Effector memory CD4-positive, alpha-beta T cell (primary cell): ENCODE results near the gene YTHDF2.
"Not testable (repeated sequence)": the region's sequence is repeated elsewhere in the genome, so short reads cannot be mapped to it uniquely, and the experiment has no call there.

Experiments
- DNase-seq, 3 donors: peaks; one replicate each; pipeline ENCODE4 v3.0.0-alpha.2; 2020
- H3K27ac ChIP-seq: 2 replicates; pipeline ENCODE4 v1.7.0; 2013; ENCODE audit warnings: mild to moderate bottlenecking, low read length, moderate library complexity; ENCODE audit not compliant: insufficient read depth, poor library complexity, severe bottlenecking
- H3K27me3 ChIP-seq: replicated peaks from 2 replicates; pipeline ENCODE4 v1.7.0; 2013; ENCODE audit warnings: mild to moderate bottlenecking, low read length; ENCODE audit not compliant: insufficient read depth, control insufficient read depth, poor library complexity, severe bottlenecking
- H3K36me3 ChIP-seq: 2 replicates; pipeline ENCODE4 v1.7.0; 2013; ENCODE audit warnings: mild to moderate bottlenecking, low read length, moderate library complexity; ENCODE audit not compliant: control insufficient read depth, insufficient read depth
- H3K4me1 ChIP-seq: 2 replicates; pipeline ENCODE4 v1.7.0; 2013; ENCODE audit warnings: low read length, mild to moderate bottlenecking; ENCODE audit not compliant: control insufficient read depth, insufficient read depth, poor library complexity, severe bottlenecking
- H3K4me3 ChIP-seq: 2 replicates; pipeline ENCODE4 v1.7.0; 2013; ENCODE audit warnings: low read length, low read depth, mild to moderate bottlenecking; ENCODE audit not compliant: insufficient read depth, poor library complexity, severe bottlenecking
- H3K9me3 ChIP-seq: 2 replicates; pipeline ENCODE4 v1.7.0; 2013; ENCODE audit warnings: mild to moderate bottlenecking, low read length, moderate library complexity; ENCODE audit not compliant: control insufficient read depth

The YTHDF2 gene

DNA sequence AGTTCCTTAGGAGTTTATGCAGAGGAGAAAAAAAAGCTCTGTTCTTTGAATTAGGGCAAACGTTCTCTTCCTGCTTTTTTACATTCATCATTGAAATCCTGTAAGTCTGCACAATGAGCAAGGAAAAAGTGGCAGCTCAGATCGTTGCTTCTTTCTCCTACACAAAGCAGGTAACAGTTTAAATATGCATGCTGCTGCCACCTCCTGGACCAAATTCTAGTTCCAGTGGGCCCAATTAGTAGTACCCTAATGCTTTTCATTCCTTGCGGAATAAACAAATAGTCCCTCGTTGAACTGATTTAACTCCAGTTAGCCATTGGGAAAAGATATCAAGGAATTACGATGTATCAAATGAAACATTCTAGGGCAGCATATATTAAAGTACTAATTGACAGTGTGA lies 20.1 kb downstream of the YTHDF2 start:
- Histone ChIP-seq H3K4me3 (no peak overlapping the region), H3K9me3 (no peaks in the 10 kb centered on the region), H3K27ac (no peak overlapping the region), H3K36me3 (peaks cover 29% of the 10 kb centered on the region), H3K4me1 (peaks cover 23% of the 10 kb centered on the region), H3K27me3 (no peaks in the 10 kb centered on the region)
- no peak for DNase-seq

DNA sequence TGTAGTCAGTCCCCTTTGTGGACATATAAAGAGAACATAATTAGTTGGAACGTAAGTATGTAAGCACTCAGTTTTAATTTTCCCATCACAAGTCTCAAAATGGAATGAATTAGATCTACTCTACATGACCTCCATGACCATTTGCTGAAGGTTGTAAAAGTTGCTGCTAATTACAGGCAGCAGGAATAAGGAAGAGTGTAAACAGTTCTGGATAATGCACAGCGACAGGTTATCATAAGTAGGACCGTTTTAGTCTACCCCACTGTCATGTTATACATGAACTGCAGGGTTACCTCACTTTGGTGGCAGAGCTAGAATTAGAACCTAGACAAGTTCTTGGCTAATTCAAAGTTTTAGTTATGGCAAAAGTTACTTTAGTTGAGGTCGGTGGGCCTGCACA lies 21.7 kb downstream of the YTHDF2 start:
- no peaks in the 10 kb centered on the region for H3K27me3 ChIP-seq
- peaks cover 30% of the 10 kb centered on the region for H3K36me3 ChIP-seq

DNA sequence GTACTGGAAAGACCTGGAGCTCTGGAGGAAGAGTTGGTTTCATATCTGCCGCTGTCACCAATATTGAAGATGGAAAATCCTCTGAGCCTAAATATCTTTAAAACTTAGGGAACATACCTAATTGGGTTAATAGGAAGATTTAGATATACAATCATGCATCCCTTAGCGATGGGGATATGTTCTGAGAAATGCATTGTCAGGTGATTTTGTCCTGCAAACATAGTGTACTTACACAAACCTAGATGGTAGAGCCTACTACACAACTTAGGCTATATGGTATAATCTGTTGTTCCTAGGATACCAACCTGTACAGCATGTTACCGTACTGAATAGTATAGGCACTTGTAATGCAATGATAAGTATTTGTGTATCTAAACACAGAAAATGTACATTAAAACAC lies 22.5 kb downstream of the YTHDF2 start:
- H3K27ac ChIP-seq: no peak overlapping the region
- H3K9me3 ChIP-seq: no peaks in the 10 kb centered on the region
- no peak overlapping the region for H3K4me3 ChIP-seq
- no peaks in the 10 kb centered on the region for H3K27me3 ChIP-seq
- H3K4me1 ChIP-seq: peaks cover 16% of the 10 kb centered on the region
- peaks cover 30% of the 10 kb centered on the region for H3K36me3 ChIP-seq
- DNase-seq: no peak

More for the DNA sequence above, 21.7 kb downstream of the YTHDF2 start:
- DNase-seq: no peak
- H3K9me3 ChIP-seq: no peaks in the 10 kb centered on the region
- H3K4me3 ChIP-seq: no peak overlapping the region
- H3K4me1 ChIP-seq: peaks cover 20% of the 10 kb centered on the region
- H3K27ac ChIP-seq: no peak overlapping the region

DNA sequence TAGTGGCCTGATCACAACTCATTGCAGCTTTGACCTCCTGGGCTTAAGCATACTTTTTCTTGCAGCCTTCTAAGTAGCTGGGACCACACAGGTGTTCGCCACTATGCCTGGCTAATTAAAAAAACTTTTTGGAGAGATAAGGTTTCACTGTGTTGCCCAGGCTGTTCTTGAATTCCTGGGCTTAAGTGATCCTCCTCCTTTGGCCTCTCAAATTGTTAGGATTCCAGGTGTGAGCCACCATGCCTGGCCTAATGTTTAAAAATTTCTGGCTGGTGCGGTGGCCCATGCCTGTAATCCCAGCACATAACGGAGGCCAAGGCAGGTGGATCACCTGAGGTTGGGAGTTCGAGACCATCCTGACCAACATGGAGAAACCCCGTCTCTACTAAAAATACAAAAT lies 24.4 kb downstream of the YTHDF2 start:
- no peak overlapping the region for H3K4me3 ChIP-seq
- no peaks in the 10 kb centered on the region for H3K9me3 ChIP-seq
- H3K27me3 ChIP-seq: no peaks in the 10 kb centered on the region
- no peak overlapping the region for H3K27ac ChIP-seq
- peaks cover 30% of the 10 kb centered on the region for H3K36me3 ChIP-seq
- DNase-seq: no peak
- peaks cover 5% of the 10 kb centered on the region for H3K4me1 ChIP-seq

DNA sequence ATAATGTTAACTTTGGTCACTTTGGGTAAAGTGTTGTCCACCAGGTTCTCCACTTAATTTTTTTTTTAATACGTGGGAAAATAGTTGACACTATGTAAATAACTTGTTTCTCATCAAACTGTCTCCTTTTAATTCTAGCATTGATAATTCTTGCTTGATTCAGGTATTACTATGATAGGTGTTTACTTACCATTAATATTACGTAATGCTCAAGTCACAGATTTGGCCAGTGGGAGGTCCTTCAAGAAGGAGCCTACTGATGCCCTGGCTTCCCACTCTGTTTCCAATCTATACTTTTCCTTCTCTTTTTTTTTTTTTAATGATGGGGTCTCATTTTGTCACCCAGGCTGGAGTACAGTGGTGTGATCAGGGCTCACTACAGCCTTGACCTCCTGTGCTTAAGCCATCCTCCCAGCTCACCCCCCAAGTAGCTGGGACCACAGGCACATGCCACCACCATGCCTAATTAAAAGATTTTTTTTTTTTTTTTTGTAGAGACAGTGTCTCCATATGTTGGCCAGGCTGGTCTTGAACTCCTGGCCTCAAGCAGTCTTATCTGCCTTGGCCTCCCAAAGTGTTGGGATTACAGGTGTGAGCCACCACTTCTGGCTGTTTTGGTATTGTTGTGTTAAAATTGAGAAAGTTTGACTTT lies 29.9 kb downstream of the YTHDF2 start:
- no peak overlapping the region for H3K4me3 ChIP-seq
- H3K4me1 ChIP-seq: no peaks in the 10 kb centered on the region
- H3K27me3 ChIP-seq: no peaks in the 10 kb centered on the region
- H3K9me3 ChIP-seq: no peaks in the 10 kb centered on the region
- DNase-seq: no peak
- H3K27ac ChIP-seq: no peak overlapping the region
- peaks cover 7% of the 10 kb centered on the region for H3K36me3 ChIP-seq

DNA sequence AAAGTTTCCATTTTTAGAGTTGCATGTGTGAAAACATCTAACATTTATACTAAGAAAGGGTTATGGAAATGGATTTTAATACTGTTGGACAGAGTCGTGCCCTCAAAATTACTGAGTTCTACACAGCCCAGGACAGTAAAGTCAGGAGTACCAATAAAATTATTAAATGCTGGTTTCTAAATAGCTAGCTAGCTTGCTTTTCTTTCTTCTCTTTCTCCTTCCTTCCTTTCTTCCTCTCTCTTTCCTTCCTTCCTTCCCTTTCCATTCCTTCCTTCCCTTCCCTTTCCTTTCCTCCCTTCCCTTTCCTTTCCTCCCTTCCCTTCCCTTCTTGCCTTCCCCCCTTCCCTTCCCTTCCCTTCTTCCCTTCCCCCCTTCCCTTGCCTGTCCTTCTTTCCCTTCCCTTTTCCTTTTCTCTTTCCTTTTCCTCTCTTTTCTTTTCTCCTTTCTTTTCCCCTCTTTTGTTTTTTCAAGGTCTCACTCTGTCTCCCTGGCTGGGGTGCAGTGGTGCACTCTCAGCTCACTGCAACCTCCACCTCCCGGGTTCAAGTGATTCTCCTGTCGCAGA lies 33.9 kb downstream of the YTHDF2 start:
- H3K9me3 ChIP-seq: no peaks in the 10 kb centered on the region
- H3K27me3 ChIP-seq: no peaks in the 10 kb centered on the region
- DNase-seq: no peak
- peaks cover 4% of the 10 kb centered on the region for H3K36me3 ChIP-seq
- no peak overlapping the region for H3K27ac ChIP-seq
- no peaks in the 10 kb centered on the region for H3K4me1 ChIP-seq
- no peak overlapping the region for H3K4me3 ChIP-seq

DNA sequence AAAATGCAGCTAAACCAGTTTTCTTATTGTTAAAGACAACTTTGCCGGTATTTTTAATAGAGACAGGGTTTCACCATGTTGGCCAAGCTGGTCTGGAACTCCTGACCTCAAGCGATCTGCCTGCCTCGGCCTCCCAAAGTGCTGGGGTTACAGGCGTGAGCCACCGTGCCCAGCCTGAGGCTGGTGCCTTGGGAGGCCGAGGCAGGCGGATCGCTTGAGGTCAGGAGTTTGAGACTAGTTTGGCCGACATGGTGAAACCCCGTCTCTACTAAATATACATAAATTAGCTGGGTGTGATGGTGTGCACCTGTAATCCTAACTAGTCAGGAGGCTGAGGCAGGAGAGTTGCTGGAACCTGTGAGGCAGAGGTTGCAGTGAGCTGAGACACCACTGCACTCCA lies 35.2 kb downstream of the YTHDF2 start:
- H3K4me1 ChIP-seq, H3K27ac ChIP-seq, H3K4me3 ChIP-seq, H3K27me3 ChIP-seq, H3K36me3 ChIP-seq, H3K9me3 ChIP-seq, DNase-seq: not testable (repeated sequence)

DNA sequence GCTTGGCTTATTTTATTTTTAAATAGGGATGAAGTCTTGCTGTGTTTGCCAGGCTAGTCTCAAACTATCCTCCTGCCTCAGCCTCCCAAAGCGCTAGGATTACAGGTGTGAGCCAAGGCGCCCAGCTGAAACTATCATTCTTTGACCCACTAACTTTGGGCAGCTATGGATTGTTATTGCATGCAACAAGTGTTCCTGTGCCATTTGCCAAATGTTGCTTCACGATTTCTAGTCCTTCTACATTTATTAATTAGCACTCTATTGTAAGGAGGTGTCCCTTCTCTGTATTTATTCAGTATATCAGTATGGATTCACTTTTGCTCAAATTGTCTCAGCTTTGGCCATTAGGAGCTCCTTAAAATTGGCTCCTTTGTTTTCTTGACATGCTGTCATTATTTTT lies 36.4 kb downstream of the YTHDF2 start:
- no peak for DNase-seq
- no peaks in the 10 kb centered on the region for H3K4me1 ChIP-seq
- peaks cover 4% of the 10 kb centered on the region for H3K36me3 ChIP-seq
- no peak overlapping the region for H3K4me3 ChIP-seq
- H3K9me3 ChIP-seq: no peaks in the 10 kb centered on the region
- H3K27ac ChIP-seq: no peak overlapping the region
- H3K27me3 ChIP-seq: no peaks in the 10 kb centered on the region

DNA sequence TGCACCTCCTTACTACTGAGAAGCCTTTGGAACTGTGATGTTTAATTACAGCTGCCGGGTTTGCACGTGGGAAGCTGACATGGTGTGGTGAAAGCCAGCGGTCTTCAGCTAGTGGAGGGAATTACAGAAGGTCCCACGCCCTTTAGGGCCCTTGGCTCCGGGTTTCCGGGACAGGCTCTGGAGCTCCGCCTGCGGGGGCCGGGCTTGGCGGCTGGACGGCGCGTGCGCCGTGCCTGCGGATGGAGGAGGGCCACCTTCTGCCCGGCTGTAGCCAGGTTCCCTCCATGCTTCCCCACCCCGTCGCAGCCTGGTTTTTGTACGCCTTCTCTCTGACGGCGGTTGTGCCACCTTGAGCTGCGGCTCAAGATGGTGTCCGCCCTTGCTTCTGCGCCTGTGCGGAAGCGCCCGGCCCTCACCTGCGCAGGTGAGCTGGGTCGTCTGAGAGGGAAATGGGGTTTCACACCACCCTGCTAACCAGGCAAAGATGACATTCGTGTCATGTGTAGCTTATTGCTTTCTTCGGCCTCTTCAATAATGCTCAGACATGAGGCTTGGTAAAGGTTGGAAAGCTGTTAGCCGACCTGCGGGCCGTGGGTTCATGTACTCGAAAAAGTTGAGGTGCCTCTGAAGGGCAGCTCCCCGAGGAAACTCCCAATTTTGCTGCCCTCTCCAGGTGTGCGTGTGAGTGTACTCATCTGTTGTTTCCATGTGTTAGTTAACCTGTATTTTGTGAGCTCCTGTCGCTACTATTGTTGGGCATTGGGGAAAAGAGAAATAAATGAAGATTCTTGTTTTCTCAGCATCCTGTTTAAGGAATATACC lies 38.6 kb downstream of the YTHDF2 start:
- H3K27ac ChIP-seq: peak overlapping the region; percentile 36

DNA sequence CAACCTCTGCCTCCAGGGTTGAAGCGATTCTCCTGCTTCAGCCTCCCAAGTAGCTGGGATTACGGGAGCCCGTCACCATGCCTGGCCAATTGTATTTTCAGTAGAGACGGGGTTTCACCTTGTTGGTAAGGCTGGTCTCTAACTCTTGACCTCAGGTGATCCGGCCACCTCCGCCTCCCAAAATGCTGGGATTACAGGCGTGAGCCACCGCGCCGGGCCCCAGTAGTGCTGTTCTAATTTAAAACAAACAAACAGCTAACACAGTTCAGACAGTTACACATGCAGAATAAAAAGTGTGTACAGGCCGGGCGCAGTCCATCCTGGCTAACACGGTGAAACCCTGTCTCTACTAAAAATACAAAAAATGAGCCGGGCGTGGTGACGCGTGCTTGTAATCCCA lies 39.6 kb downstream of the YTHDF2 start:
- no peak overlapping the region for H3K4me3 ChIP-seq
- H3K27ac ChIP-seq: no peak overlapping the region
- peaks cover 4% of the 10 kb centered on the region for H3K36me3 ChIP-seq
- no peaks in the 10 kb centered on the region for H3K4me1 ChIP-seq
- no peaks in the 10 kb centered on the region for H3K27me3 ChIP-seq
- H3K9me3 ChIP-seq: no peaks in the 10 kb centered on the region
- DNase-seq: no peak

More for the DNA sequence above, 38.6 kb downstream of the YTHDF2 start:
- peaks cover 4% of the 10 kb centered on the region for H3K36me3 ChIP-seq
- H3K4me3 ChIP-seq: peak overlapping the region; percentile 60
- H3K4me1 ChIP-seq: no peaks in the 10 kb centered on the region
- DNase-seq: peak; percentile 30 to 61 (median 59)
- no peaks in the 10 kb centered on the region for H3K9me3 ChIP-seq
- no peaks in the 10 kb centered on the region for H3K27me3 ChIP-seq
